Parietal lobe (tissue), 1 donor: ENCODE measurements around the gene DPY30. TPM values are rescaled to one million over a fixed set of nuclear protein-coding genes. Genes with fewer than 3 reads are reported as not detected.

Source experiments
- total RNA-seq: library from RNA; depleted of rRNA; stranded (reverse); fragments of >200 nt; gene quantifications from one replicate; pipeline ENCODE4 v1.2.3, GENCODE V29; 2014

DPY30 gene
- total RNA-seq: 60.4 TPM

GRCh38 chr2:32039447-32040219 lies at the start of gene DPY30:
DPY30 (minus strand) TSS chr2:32039805; CDS start chr2:32039456, 349 bp downstream.

GRCh38 chr2:32063310-32064020 lies 23.9 kb upstream of the DPY30 start, which contains the start of gene SPAST:
SPAST (plus strand) TSS chr2:32063556; CDS start chr2:32063832, 276 bp downstream.

GRCh38 chr2:32010670-32011484 lies 28.7 kb downstream of the DPY30 start, which contains the start of gene MEMO1:
MEMO1 (minus strand) TSS chr2:32011008; CDS start chr2:32010247, 761 bp downstream.

Other genes with a start within 250 kb of the DPY30 start
- gene MEMO1, start 28.8 kb downstream of the DPY30 start, total RNA-seq: 82.0 TPM
- 204 TPM for gene SPAST, start 23.8 kb upstream of the DPY30 start, total RNA-seq
- gene SLC30A6, start 126.1 kb upstream of the DPY30 start, total RNA-seq: 26.9 TPM
- gene NLRC4, start 225.1 kb upstream of the DPY30 start, total RNA-seq: 0.31 TPM
- gene YIPF4, start 238.1 kb upstream of the DPY30 start, total RNA-seq: 41.3 TPM